Testis (tissue), 3 donors: ENCODE data around the gene CHCHD3. TPM values are rescaled to one million over a fixed set of nuclear protein-coding genes. Genes with fewer than 3 reads are reported as not detected.

ENCODE experiments used
- DNase-seq: peaks from one replicate; pipeline ENCODE4 v3.0.0-alpha.2; 2019
- H3K27ac ChIP-seq, 2 donors: fragments of 200-600 bp; sonication (generic); one replicate each; pipeline ENCODE4 v1.5.1; 2019
- H3K27me3 ChIP-seq: fragments of 200-600 bp; sonication (generic); one replicate; pipeline ENCODE4 v1.5.1; 2019
- H3K36me3 ChIP-seq: fragments of 200-600 bp; sonication (generic); one replicate; pipeline ENCODE4 v1.5.1; 2017; ENCODE audit warnings: low read depth; ENCODE audit errors: missing control alignments
- H3K4me1 ChIP-seq: fragments of 200-600 bp; sonication (generic); one replicate; pipeline ENCODE4 v1.5.1; 2019
- H3K4me3 ChIP-seq, 2 donors: fragments of 200-600 bp; sonication (generic); one replicate each; pipeline ENCODE4 v1.5.1; 2017 to 2019
- H3K9me3 ChIP-seq: fragments of 200-600 bp; sonication (generic); one replicate; pipeline ENCODE4 v1.5.1; 2017
- POLR2A ChIP-seq: fragments of 450-650 bp; IDR thresholded peaks from one replicate; pipeline ENCODE4 v1.6.1; 2017; ENCODE audit warnings: antibody characterized with exemption, mild to moderate bottlenecking, moderate library complexity
- WGBS, 2 donors: methylation state at CpG; one replicate each; pipeline ENCODE4 v1.1.5; 2018; 5-methylcytosine and 5-hydroxymethylcytosine counted together
- intact Hi-C: fragments of 100-400 bp; cut with DNase I; formaldehyde crosslinking; loops from one replicate; pipeline ENCODE4 v1.15.1; 2023; ENCODE audit warnings: low total_unique reads
- polyA plus RNA-seq: library from polyadenylated mRNA; stranded (reverse); fragments of 350-450 nt; fragmentation: Illumina TruSeq; extraction: RNeasy Lipid Tissue Mini Kit (QIAGEN cat#74804); gene quantifications from one replicate; pipeline ENCODE4 v1.2.3, GENCODE V29; 2014; ENCODE audit warnings: low read depth, low replicate concordance; ENCODE audit not compliant: insufficient read depth
- total RNA-seq, 2 donors: library from RNA; depleted of rRNA; stranded (reverse); fragments of >200 nt; gene quantifications; one replicate each; pipeline ENCODE4 v1.2.3, GENCODE V29; 2016
- TF ChIP-seq, protein P1 (sequence below), 3 experiments: fragments of 450-650 bp in 2 of 3; fragments of 200-600 bp in 1 of 3; sonication (generic) in 1 of 3; IDR thresholded peaks; one replicate each; pipeline ENCODE4 v1.5.1; 2016 to 2019; ENCODE audit warnings: antibody characterized with exemption in 3 of 3, mild to moderate bottlenecking in 2 of 3, moderate library complexity in 1 of 3

CHCHD3 gene
- total and polyA plus RNA-seq, 3 donors from 2014 or later: 44.0 to 53.0 (median 47.9) TPM

DNA sequence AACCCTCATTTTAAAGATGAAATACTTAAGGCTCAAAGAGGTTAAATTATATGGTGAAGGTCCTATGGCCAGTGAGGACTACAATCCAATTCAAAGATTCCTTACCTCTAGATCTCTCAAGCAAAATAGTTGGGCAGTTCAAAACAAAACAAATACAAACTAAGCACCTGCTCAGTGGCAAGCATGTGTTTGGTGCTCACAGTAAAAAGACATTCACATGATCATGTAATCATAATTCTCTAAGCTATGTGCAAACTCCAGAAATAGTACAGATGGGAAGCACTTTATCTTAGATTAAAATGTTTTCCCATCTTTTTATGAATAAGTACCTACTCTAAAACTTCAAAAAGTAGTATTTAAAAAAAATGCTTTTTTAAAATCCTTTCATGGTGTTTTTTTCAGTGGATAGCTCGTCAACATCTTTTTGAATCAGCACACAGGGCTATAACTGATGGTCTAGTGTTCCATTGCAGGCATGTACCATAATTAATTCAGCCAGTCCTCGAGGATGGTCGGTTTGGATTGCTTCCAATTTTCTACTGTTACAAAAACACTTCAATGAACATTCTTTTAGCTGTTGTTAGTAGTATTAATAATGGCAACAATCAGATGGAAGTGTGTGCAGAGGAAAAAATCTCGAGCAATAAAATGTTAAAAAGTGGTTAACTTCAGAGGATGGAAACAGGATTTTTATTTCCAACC lies 58.4 kb downstream of the CHCHD3 start:
- Histone ChIP-seq H3K4me1 (no peaks in the 10 kb centered on the region), H3K4me3 (no peak overlapping the region), H3K27ac (no peak overlapping the region), H3K9me3 (no peaks in the 10 kb centered on the region), H3K27me3 (no peaks in the 10 kb centered on the region), H3K36me3 (no peaks in the 10 kb centered on the region)
- DNase-seq: no peak
- TF ChIP-seq, protein P1, sequence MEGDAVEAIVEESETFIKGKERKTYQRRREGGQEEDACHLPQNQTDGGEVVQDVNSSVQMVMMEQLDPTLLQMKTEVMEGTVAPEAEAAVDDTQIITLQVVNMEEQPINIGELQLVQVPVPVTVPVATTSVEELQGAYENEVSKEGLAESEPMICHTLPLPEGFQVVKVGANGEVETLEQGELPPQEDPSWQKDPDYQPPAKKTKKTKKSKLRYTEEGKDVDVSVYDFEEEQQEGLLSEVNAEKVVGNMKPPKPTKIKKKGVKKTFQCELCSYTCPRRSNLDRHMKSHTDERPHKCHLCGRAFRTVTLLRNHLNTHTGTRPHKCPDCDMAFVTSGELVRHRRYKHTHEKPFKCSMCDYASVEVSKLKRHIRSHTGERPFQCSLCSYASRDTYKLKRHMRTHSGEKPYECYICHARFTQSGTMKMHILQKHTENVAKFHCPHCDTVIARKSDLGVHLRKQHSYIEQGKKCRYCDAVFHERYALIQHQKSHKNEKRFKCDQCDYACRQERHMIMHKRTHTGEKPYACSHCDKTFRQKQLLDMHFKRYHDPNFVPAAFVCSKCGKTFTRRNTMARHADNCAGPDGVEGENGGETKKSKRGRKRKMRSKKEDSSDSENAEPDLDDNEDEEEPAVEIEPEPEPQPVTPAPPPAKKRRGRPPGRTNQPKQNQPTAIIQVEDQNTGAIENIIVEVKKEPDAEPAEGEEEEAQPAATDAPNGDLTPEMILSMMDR (IDR thresholded peaks at IDR 0.05): no peak
- TF ChIP-seq POLR2A: no peak
- intact Hi-C loops: no loop called here
- WGBS, 2 donors: 81 to 83% methylated on average over 4 of the region's 4 CpGs

DNA sequence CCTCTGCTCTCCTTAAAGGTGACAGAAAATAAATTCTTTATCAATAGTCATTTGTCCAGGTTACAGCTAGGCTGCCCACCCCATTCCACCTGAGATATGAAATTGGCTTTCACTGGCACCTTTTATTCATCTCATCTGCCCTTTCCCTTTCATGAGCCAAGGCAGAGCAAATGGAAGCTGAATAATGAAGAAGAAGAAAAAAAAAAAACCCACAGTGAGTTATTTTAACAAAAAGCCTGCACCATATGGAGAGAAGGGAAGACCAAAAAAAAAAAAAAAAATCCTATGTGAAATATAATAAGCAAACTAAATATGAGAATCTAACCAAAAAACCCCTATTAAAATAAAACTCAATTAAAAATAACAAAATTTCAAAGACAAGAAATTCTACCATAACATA lies 59.2 kb downstream of the CHCHD3 start:
- Histone ChIP-seq H3K27me3 (no peaks in the 10 kb centered on the region), H3K4me1 (no peaks in the 10 kb centered on the region), H3K4me3 (no peak overlapping the region), H3K9me3 (no peaks in the 10 kb centered on the region), H3K27ac (no peak overlapping the region), H3K36me3 (no peaks in the 10 kb centered on the region)
- intact Hi-C loops: no loop called here
- no peak for DNase-seq
- TF ChIP-seq, protein P1 (IDR thresholded peaks at IDR 0.05): no peak
- no peak for TF ChIP-seq POLR2A

DNA sequence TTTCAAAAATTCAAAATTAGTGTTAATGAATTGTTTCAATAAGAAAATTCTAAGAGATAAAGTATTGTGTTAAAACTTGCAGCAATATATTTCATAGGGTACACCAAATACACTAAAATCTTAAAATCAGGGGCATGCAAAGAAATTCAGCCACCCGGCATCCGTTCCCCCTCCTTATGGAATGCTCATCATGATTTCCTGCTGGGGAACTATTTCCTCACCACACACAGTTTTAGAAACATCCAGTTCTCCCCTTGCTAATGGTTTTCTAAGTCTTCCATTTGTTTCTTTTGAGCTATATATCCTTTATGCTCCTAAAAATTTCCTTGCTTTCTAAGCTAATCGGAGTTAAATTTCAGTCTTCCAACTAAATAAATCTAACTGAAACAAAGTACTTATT lies 60.7 kb downstream of the CHCHD3 start:
- H3K4me3 ChIP-seq: no peak overlapping the region
- WGBS, 2 donors: 62 to 72% methylated on average over 3 of the region's 3 CpGs
- H3K4me1 ChIP-seq: no peaks in the 10 kb centered on the region
- DNase-seq: no peak
- H3K27ac ChIP-seq: no peak overlapping the region
- H3K36me3 ChIP-seq: no peaks in the 10 kb centered on the region
- intact Hi-C loops: no loop called here
- TF ChIP-seq POLR2A: no peak
- TF ChIP-seq, protein P1 (IDR thresholded peaks at IDR 0.05): no peak
- no peaks in the 10 kb centered on the region for H3K27me3 ChIP-seq
- H3K9me3 ChIP-seq: no peaks in the 10 kb centered on the region

DNA sequence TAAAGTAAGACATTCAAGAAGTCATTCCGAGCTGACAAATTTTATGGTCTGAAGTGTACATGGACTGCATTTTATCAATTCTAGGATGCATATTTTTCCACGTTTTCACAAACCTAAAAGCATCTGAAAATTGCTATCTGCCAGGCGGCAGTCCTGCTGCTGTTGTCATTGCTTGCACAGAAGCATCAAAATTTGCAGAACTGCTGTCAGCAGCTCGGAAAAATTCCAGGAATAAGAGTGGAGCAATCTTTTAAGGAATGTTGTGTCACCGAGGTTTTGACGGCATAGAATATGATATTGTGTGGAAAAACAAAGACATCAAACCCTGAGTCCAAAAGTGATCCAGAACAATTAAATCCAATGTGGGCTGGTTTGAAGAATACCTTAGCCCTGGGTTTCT lies 61.4 kb downstream of the CHCHD3 start:
- no peaks in the 10 kb centered on the region for H3K4me1 ChIP-seq
- no peaks in the 10 kb centered on the region for H3K27me3 ChIP-seq
- no peak overlapping the region for H3K27ac ChIP-seq
- 91 to 97% methylated on average over 6 of the region's 6 CpGs for WGBS, 2 donors
- no peak for DNase-seq
- no peak overlapping the region for H3K4me3 ChIP-seq
- H3K9me3 ChIP-seq: no peaks in the 10 kb centered on the region
- intact Hi-C loops: no loop called here
- H3K36me3 ChIP-seq: no peaks in the 10 kb centered on the region
- TF ChIP-seq, protein P1 (IDR thresholded peaks at IDR 0.05): no peak
- TF ChIP-seq POLR2A: no peak

DNA sequence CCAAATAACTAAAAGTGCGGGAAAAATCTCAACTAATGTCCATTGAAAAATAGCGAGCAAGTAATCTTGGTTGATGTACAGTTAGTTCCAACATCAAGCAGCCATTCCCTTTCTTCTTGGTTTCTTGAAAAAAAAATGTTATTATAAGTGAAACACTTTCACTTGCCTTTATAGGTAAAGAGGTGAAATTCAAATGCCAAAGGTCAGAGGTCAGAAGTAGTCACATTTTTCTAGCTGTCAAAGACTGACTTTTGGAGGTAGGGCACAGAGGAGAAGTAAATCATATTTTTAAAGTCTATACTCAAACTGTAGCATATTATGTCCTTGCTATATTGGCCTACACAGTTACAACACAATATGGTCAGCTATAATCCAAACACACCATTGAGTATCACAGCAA lies 62.3 kb downstream of the CHCHD3 start:
- WGBS, 2 donors: 95 to 96% methylated on average over 2 of the region's 2 CpGs
- TF ChIP-seq, protein P1 (IDR thresholded peaks at IDR 0.05): no peak
- TF ChIP-seq POLR2A: no peak
- intact Hi-C loops: no loop called here
- H3K4me3 ChIP-seq: no peak overlapping the region
- H3K27ac ChIP-seq: no peak overlapping the region
- H3K4me1 ChIP-seq: no peaks in the 10 kb centered on the region
- no peaks in the 10 kb centered on the region for H3K27me3 ChIP-seq
- H3K36me3 ChIP-seq: no peaks in the 10 kb centered on the region
- DNase-seq: no peak
- no peaks in the 10 kb centered on the region for H3K9me3 ChIP-seq
